Right lobe of liver (tissue), 6 donors: ENCODE data around the gene PRC1. TPM values are rescaled to one million over a fixed set of nuclear protein-coding genes. Genes with fewer than 3 reads are reported as not detected.

Experiments
- ATAC-seq, 4 donors: fragments of 200-7000 bp; cut with Tn5 transposase; one replicate each; pipeline ENCODE4 v1.9.1; 2020; ENCODE audit warnings: mild to moderate bottlenecking in 4 of 4, moderate library complexity in 4 of 4
- DNase-seq, 3 donors: peaks; one replicate each; pipeline ENCODE4 v3.0.0-alpha.2; 2020
- H3K27ac ChIP-seq, 3 donors: fragments of 200-600 bp; one replicate each; pipeline ENCODE4 v1.8.0; 2022
- H3K27me3 ChIP-seq, 2 donors: fragments of 200-600 bp; one replicate each; pipeline ENCODE4 v1.8.0; 2022
- H3K36me3 ChIP-seq, 4 donors: fragments of 200-600 bp; sonication (generic) in 1 of 4; one replicate each; pipeline versions ENCODE4 v1.5.1 to v1.8.0; 2017 to 2022; ENCODE audit warnings: control low read depth in 1 of 4
- H3K4me1 ChIP-seq, 4 donors: fragments of 200-600 bp; sonication (generic) in 1 of 4; one replicate each; pipeline versions ENCODE4 v1.5.1 to v1.8.0; 2017 to 2022; ENCODE audit warnings: control low read depth in 1 of 4
- H3K4me3 ChIP-seq, 3 donors: fragments of 200-600 bp; one replicate each; pipeline ENCODE4 v1.8.0; 2022
- H3K9me3 ChIP-seq, 4 donors: fragments of 200-600 bp; sonication (generic) in 1 of 4; one replicate each; pipeline versions ENCODE4 v1.5.1 to v1.8.0; 2017 to 2022; ENCODE audit warnings: control low read depth in 1 of 4
- CTCF ChIP-seq, 4 donors: fragments of 200-600 bp in 3 of 4; fragments of 450-650 bp in 1 of 4; IDR thresholded peaks; one replicate each; pipeline versions ENCODE4 v1.5.1 to v1.8.0; 2016 to 2022; ENCODE audit warnings: antibody characterized with exemption in 4 of 4, mild to moderate bottlenecking in 2 of 4
- POLR2A ChIP-seq: fragments of 450-650 bp; IDR thresholded peaks from one replicate; pipeline ENCODE4 v1.6.1; 2017; ENCODE audit warnings: antibody characterized with exemption, mild to moderate bottlenecking
- WGBS: methylation state at CpG from one replicate; pipeline ENCODE4 v1.1.6; 2018; ENCODE audit warnings: low coverage, low lambda C conversion rate; ENCODE audit not compliant: insufficient coverage; ENCODE audit errors: missing lambda C conversion rate; 5-methylcytosine and 5-hydroxymethylcytosine counted together
- intact Hi-C, 2 donors: fragments of 100-400 bp; cut with DNase I; formaldehyde crosslinking; loops; one replicate each; pipeline versions ENCODE4 v1.11.2 to v1.14.1; 2022
- total RNA-seq, 6 experiments: library from RNA; depleted of rRNA in 2 of 6; stranded (reverse); fragments of >200 nt in 2 of 6; fragmentation: NEBNext Ultra II Directional in 3 of 6; extraction: Animal tissue kit (Norgen Biotek cat#: 25700) in 3 of 6; gene quantifications; one replicate each; pipeline versions ENCODE4 v1.1.0 to v1.2.4, GENCODE V29; 2016 to 2023
- donor health status: DM: no; HTN: yes; CAD: no.
- donor health status: DM: no; HTN: no; CAD: no.
- donor health status: DM: no; HTN: no; CAD: no.
- donor health status: DM: no; HTN: yes; CAD: no.
- donor health status: DM: no; HTN: yes; CAD: no.

Gene PRC1
- total RNA-seq, 6 experiments from 2014 or later = 1.2 to 8.8 (median 4.3) TPM

- TF ChIP-seq POLR2A (peak; percentile 73), CTCF (IDR thresholded peaks at IDR 0.05) (peak; percentile 94 to 98 (median 98))
- peaks cover 0 to 37% (median 6%) of the 10 kb centered on the region in 4 donors for H3K4me1 ChIP-seq
- H3K36me3 ChIP-seq = no peaks in the 10 kb centered on the region
- DNase-seq (peak; percentile 93), ATAC-seq (peak; percentile 56 to 73 (median 66))
- no peaks in the 10 kb centered on the region for H3K27me3 ChIP-seq
- peak within 1 kb of the TSS; percentile 81 to 88 (median 88) for H3K4me3 ChIP-seq
- H3K27ac ChIP-seq = peak within 1 kb of the TSS; percentile 93 to 96 (median 93)
- 1% methylated on average over 10 of the region's 52 CpGs for WGBS
- H3K9me3 ChIP-seq = no peaks in the 10 kb centered on the region
- intact Hi-C loops = no loop called here
Observed at GRCh38 chr15:90931828-90932659, 62.3 kb downstream of the PRC1 start, which contains the start of gene HDDC3. Gene HDDC3, minus strand, starts transcription at chr15:90932549. Its CDS starts 9 bp downstream, at chr15:90932540.

GRCh38 chr15:90931575-90931827 lies 62.8 kb downstream of the PRC1 start:
- Histone ChIP-seq H3K27me3 (no peaks in the 10 kb centered on the region), H3K4me3 (peak overlapping the region; percentile 81 to 88 (median 88)), H3K4me1 (peaks cover 0 to 37% (median 6%) of the 10 kb centered on the region in 4 donors), H3K36me3 (no peaks in the 10 kb centered on the region), H3K9me3 (no peaks in the 10 kb centered on the region), H3K27ac (peak overlapping the region; percentile 93 to 96 (median 93))
- WGBS = 42% methylated on average over 2 of the region's 6 CpGs
- TF ChIP-seq CTCF (IDR thresholded peaks at IDR 0.05) (no peak), POLR2A (peak; percentile 38)
- intact Hi-C loops = no loop called here
- no peak for DNase-seq
- no peak for ATAC-seq

- ATAC-seq = no peak
Observed at GRCh38 chr15:90930861-90931574, 63.3 kb downstream of the PRC1 start.

More at GRCh38 chr15:90930861-90931574, 63.3 kb downstream of the PRC1 start:
- TF ChIP-seq CTCF (IDR thresholded peaks at IDR 0.05) = no peak
- TF ChIP-seq POLR2A = no peak
- Histone ChIP-seq H3K9me3 (no peaks in the 10 kb centered on the region), H3K4me3 (peak overlapping the region; percentile 71 to 88 (median 88)), H3K27ac (peak overlapping the region; percentile 93 to 96 (median 93)), H3K4me1 (peaks cover 0 to 35% (median 6%) of the 10 kb centered on the region in 4 donors), H3K27me3 (no peaks in the 10 kb centered on the region), H3K36me3 (no peaks in the 10 kb centered on the region)
- DNase-seq = no peak
- 57% methylated on average over 13 of the region's 15 CpGs for WGBS
- intact Hi-C loops = no loop called here
